HG03175 (cell line): ENCODE results near the gene AFMID.
"Not testable (repeated sequence)": the region's sequence is repeated elsewhere in the genome, so short reads cannot be mapped to it uniquely, and the experiment has no call there.

Experiments
- ATAC-seq: cut with Tn5 transposase; IDR thresholded peaks from one replicate; pipeline ENCODE4 v1.9.1; 2021; ENCODE audit warnings: mild to moderate bottlenecking, moderate library complexity; ENCODE audit not compliant: unreplicated experiment

The AFMID gene

GRCh38 chr17:78186692-78187595 lies at the start of gene AFMID, which contains the start of gene TK1:
Gene AFMID (plus strand): TSS chr17:78187362. CDS start chr17:78187371, 9 bp downstream.
Gene TK1 (minus strand): TSS chr17:78187052. CDS start chr17:78186994, 58 bp downstream.
- peak; percentile 92 for ATAC-seq

- ATAC-seq = no peak
These were observed 49.6 kb upstream of the AFMID start for GRCh38 chr17:78137392-78138203.

GRCh38 chr17:78138204-78139060 lies 48.7 kb upstream of the AFMID start:
- ATAC-seq = no peak

- not testable (repeated sequence) for ATAC-seq
These were observed 47.3 kb upstream of the AFMID start for GRCh38 chr17:78139861-78140168.

- ATAC-seq = peak; percentile 77
These were observed 46.8 kb upstream of the AFMID start for GRCh38 chr17:78140169-78141051.

- ATAC-seq = no peak
These were observed 45.6 kb upstream of the AFMID start for GRCh38 chr17:78141437-78142118.

GRCh38 chr17:78142119-78142861 lies 44.9 kb upstream of the AFMID start:
- no peak for ATAC-seq

GRCh38 chr17:78143214-78144146 lies 43.7 kb upstream of the AFMID start:
- no peak for ATAC-seq

- ATAC-seq = no peak
These were observed 42.9 kb upstream of the AFMID start for GRCh38 chr17:78144147-78144719.

GRCh38 chr17:78144736-78145641 lies 42.2 kb upstream of the AFMID start:
- ATAC-seq = no peak

GRCh38 chr17:78146471-78146869 lies 40.7 kb upstream of the AFMID start:
- no peak for ATAC-seq

- no peak for ATAC-seq
These were observed 40.3 kb upstream of the AFMID start for GRCh38 chr17:78146881-78147280.

- no peak for ATAC-seq
These were observed 39.7 kb upstream of the AFMID start for GRCh38 chr17:78147315-78147998.

GRCh38 chr17:78148286-78149016 lies 38.7 kb upstream of the AFMID start:
- no peak for ATAC-seq

GRCh38 chr17:78151514-78152008 lies 35.6 kb upstream of the AFMID start:
- no peak for ATAC-seq
